ENCODE measurements around the gene APOC1.

APOC1 gene

GRCh38 chr19:44904426-44904994 lies 9.9 kb upstream of the APOC1 start:
- WGBS: 80% methylated on average over 12 of the region's 12 CpGs
- H2BK15ac ChIP-seq (ENCODE audit: low read depth, poor library complexity, severe bottlenecking): no peak overlapping the region
- H3K79me1 ChIP-seq (replicated peaks; ENCODE audit: low read length, poor library complexity, severe bottlenecking): peaks cover 12% of the 10 kb centered on the region

GRCh38 chr19:44905437-44906160 lies 8.8 kb upstream of the APOC1 start, which contains the start of gene APOE:
APOE (plus strand) TSS chr19:44905796; CDS start chr19:44906625, 829 bp downstream.
- Histone ChIP-seq H3K27ac (ENCODE audit: low read length, poor library complexity, severe bottlenecking) (no peak within 1 kb of the TSS), H2BK5ac (ENCODE audit: low read depth, low read length, poor library complexity, severe bottlenecking) (no peak within 1 kb of the TSS), H3K4me1 (ENCODE audit: control insufficient read depth, insufficient read depth, low read depth, low read length) (peaks cover 15% of the 10 kb centered on the region), H3K9me3 (ENCODE audit: control insufficient read depth, low read length) (no peaks in the 10 kb centered on the region), H2BK120ac (ENCODE audit: low read depth, low read length) (peak within 1 kb of the TSS; percentile 54), H3K4me2 (ENCODE audit: low read length, poor library complexity, severe bottlenecking) (peak within 1 kb of the TSS; percentile 48), H3K4ac (ENCODE audit: low read depth in 1 of 2, low read length in 2 of 2) (peak within 1 kb of the TSS in 1 of 2 experiments; percentile 73), H3K23ac (ENCODE audit: low read length in 2 of 2) (no peak within 1 kb of the TSS), H4K91ac (ENCODE audit: low read length) (peak within 1 kb of the TSS; percentile 45), H3K79me1 (replicated peaks; ENCODE audit: low read length, poor library complexity, severe bottlenecking) (peaks cover 6% of the 10 kb centered on the region), H3K36me3 (ENCODE audit: control insufficient read depth in 1 of 2, insufficient read depth in 2 of 2, low read depth in 1 of 2, low read length in 2 of 2) (peaks cover 17 to 48% of the 10 kb centered on the region in 2 experiments), H4K8ac (ENCODE audit: low read length) (peak within 1 kb of the TSS; percentile 73), H3K27me3 (ENCODE audit: control insufficient read depth in 1 of 2, insufficient read depth in 1 of 2, low read length in 2 of 2) (peaks cover 0 to 10% of the 10 kb centered on the region in 2 experiments), H2BK15ac (ENCODE audit: low read depth, poor library complexity, severe bottlenecking) (peak within 1 kb of the TSS; percentile 36), H2AK5ac (ENCODE audit: low read length, severe bottlenecking) (no peak within 1 kb of the TSS), H3K9ac (ENCODE audit: low read length) (peak within 1 kb of the TSS; percentile 79), H3K14ac (ENCODE audit: low read length in 2 of 2) (peak within 1 kb of the TSS in 1 of 2 experiments; percentile 11), H3K4me3 (ENCODE audit: insufficient read depth in 1 of 2, low read depth in 1 of 2, low read length in 2 of 2) (peak within 1 kb of the TSS; percentile 48 to 79), H2BK12ac (ENCODE audit: low read length in 2 of 2) (peak within 1 kb of the TSS; percentile 56 to 79), H2AFZ (ENCODE audit: low read depth, low read length) (peak within 1 kb of the TSS; percentile 20), H3K18ac (ENCODE audit: low read depth in 1 of 2, low read length in 2 of 2) (peak within 1 kb of the TSS in 1 of 2 experiments; percentile 11)
- DNase-seq: peak; percentile 54
- 4% methylated on average over 17 of the region's 20 CpGs for WGBS

More at GRCh38 chr19:44904426-44904994, 9.9 kb upstream of the APOC1 start:
- Histone ChIP-seq H3K27ac (ENCODE audit: low read length, poor library complexity, severe bottlenecking) (no peak overlapping the region), H4K8ac (ENCODE audit: low read length) (no peak overlapping the region), H3K4me1 (ENCODE audit: control insufficient read depth, insufficient read depth, low read depth, low read length) (peaks cover 13% of the 10 kb centered on the region), H2BK12ac (ENCODE audit: low read length in 2 of 2) (peak overlapping the region in 1 of 2 experiments; percentile 56), H4K91ac (ENCODE audit: low read length) (no peak overlapping the region), H2AK5ac (ENCODE audit: low read length, severe bottlenecking) (no peak overlapping the region), H2AFZ (ENCODE audit: low read depth, low read length) (no peak overlapping the region), H2BK5ac (ENCODE audit: low read depth, low read length, poor library complexity, severe bottlenecking) (no peak overlapping the region), H2BK120ac (ENCODE audit: low read depth, low read length) (no peak overlapping the region), H3K36me3 (ENCODE audit: control insufficient read depth in 1 of 2, insufficient read depth in 2 of 2, low read depth in 1 of 2, low read length in 2 of 2) (peaks cover 26 to 59% of the 10 kb centered on the region in 2 experiments), H3K4ac (ENCODE audit: low read depth in 1 of 2, low read length in 2 of 2) (no peak overlapping the region), H3K9ac (ENCODE audit: low read length) (peak overlapping the region; percentile 2), H3K18ac (ENCODE audit: low read depth in 1 of 2, low read length in 2 of 2) (peak overlapping the region in 1 of 2 experiments; percentile 15), H3K4me2 (ENCODE audit: low read length, poor library complexity, severe bottlenecking) (no peak overlapping the region), H3K23ac (ENCODE audit: low read length in 2 of 2) (no peak overlapping the region), H3K27me3 (ENCODE audit: control insufficient read depth in 1 of 2, insufficient read depth in 1 of 2, low read length in 2 of 2) (peaks cover 0 to 10% of the 10 kb centered on the region in 2 experiments), H3K14ac (ENCODE audit: low read length in 2 of 2) (no peak overlapping the region), H3K4me3 (ENCODE audit: insufficient read depth in 1 of 2, low read depth in 1 of 2, low read length in 2 of 2) (no peak overlapping the region), H3K9me3 (ENCODE audit: control insufficient read depth, low read length) (no peaks in the 10 kb centered on the region)
- DNase-seq: no peak

GRCh38 chr19:44907613-44908012 lies 6.8 kb upstream of the APOC1 start:
- Histone ChIP-seq H2BK5ac (ENCODE audit: low read depth, low read length, poor library complexity, severe bottlenecking) (no peak overlapping the region), H3K4me1 (ENCODE audit: control insufficient read depth, insufficient read depth, low read depth, low read length) (peaks cover 24% of the 10 kb centered on the region), H4K8ac (ENCODE audit: low read length) (no peak overlapping the region), H2BK12ac (ENCODE audit: low read length in 2 of 2) (no peak overlapping the region), H3K36me3 (ENCODE audit: control insufficient read depth in 1 of 2, insufficient read depth in 2 of 2, low read depth in 1 of 2, low read length in 2 of 2) (peaks cover 3 to 28% of the 10 kb centered on the region in 2 experiments), H3K4ac (ENCODE audit: low read depth in 1 of 2, low read length in 2 of 2) (no peak overlapping the region), H2AFZ (ENCODE audit: low read depth, low read length) (no peak overlapping the region), H3K27me3 (ENCODE audit: control insufficient read depth in 1 of 2, insufficient read depth in 1 of 2, low read length in 2 of 2) (peaks cover 0 to 10% of the 10 kb centered on the region in 2 experiments), H2BK120ac (ENCODE audit: low read depth, low read length) (no peak overlapping the region), H3K14ac (ENCODE audit: low read length in 2 of 2) (no peak overlapping the region), H3K9ac (ENCODE audit: low read length) (no peak overlapping the region), H2AK5ac (ENCODE audit: low read length, severe bottlenecking) (no peak overlapping the region), H3K79me1 (replicated peaks; ENCODE audit: low read length, poor library complexity, severe bottlenecking) (no peaks in the 10 kb centered on the region), H3K27ac (ENCODE audit: low read length, poor library complexity, severe bottlenecking) (no peak overlapping the region), H3K18ac (ENCODE audit: low read depth in 1 of 2, low read length in 2 of 2) (no peak overlapping the region), H2BK15ac (ENCODE audit: low read depth, poor library complexity, severe bottlenecking) (no peak overlapping the region), H3K23ac (ENCODE audit: low read length in 2 of 2) (no peak overlapping the region), H3K4me2 (ENCODE audit: low read length, poor library complexity, severe bottlenecking) (no peak overlapping the region), H4K91ac (ENCODE audit: low read length) (no peak overlapping the region), H3K4me3 (ENCODE audit: insufficient read depth in 1 of 2, low read depth in 1 of 2, low read length in 2 of 2) (no peak overlapping the region), H3K9me3 (ENCODE audit: control insufficient read depth, low read length) (no peaks in the 10 kb centered on the region)
- WGBS: 96% methylated on average over 12 of the region's 12 CpGs
- DNase-seq: no peak

Measured in mesenchymal stem cell (in vitro differentiated cells and primary cell).